ENCODE measurements around the gene OR11A1. TPM values are rescaled to one million over a fixed set of nuclear protein-coding genes. Genes with fewer than 3 reads are reported as not detected.

OR11A1 gene
- total RNA-seq, 1 donor from 2014 or later = not detected

DNA sequence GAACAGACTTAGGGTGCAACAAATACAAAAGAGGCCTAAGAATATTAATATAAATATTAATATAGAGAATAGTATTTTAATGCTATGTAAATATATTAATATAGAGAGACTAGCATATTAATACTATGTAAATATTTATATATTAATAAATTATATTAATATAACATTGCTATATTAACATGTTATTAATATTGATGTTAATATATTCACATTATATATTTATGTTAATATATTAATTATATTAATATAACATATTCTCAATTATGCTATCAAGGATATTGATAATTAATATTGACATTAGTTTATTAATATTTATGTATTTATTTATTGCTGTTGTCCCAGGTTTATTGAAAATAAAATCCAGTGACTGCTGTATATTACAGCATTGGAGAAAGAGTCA is 32.0 kb upstream of the OR11A1 start:
- H3K27me3 ChIP-seq = no peaks in the 10 kb centered on the region
- no peak overlapping the region for H3K27ac ChIP-seq
- H3K36me3 ChIP-seq = no peaks in the 10 kb centered on the region
- H3K9me3 ChIP-seq = no peaks in the 10 kb centered on the region
- intact Hi-C loops (cut with DNase I) = no loop called here
- no peaks in the 10 kb centered on the region for H3K4me1 ChIP-seq
- TF ChIP-seq, protein P1, sequence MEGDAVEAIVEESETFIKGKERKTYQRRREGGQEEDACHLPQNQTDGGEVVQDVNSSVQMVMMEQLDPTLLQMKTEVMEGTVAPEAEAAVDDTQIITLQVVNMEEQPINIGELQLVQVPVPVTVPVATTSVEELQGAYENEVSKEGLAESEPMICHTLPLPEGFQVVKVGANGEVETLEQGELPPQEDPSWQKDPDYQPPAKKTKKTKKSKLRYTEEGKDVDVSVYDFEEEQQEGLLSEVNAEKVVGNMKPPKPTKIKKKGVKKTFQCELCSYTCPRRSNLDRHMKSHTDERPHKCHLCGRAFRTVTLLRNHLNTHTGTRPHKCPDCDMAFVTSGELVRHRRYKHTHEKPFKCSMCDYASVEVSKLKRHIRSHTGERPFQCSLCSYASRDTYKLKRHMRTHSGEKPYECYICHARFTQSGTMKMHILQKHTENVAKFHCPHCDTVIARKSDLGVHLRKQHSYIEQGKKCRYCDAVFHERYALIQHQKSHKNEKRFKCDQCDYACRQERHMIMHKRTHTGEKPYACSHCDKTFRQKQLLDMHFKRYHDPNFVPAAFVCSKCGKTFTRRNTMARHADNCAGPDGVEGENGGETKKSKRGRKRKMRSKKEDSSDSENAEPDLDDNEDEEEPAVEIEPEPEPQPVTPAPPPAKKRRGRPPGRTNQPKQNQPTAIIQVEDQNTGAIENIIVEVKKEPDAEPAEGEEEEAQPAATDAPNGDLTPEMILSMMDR (IDR thresholded peaks at IDR 0.05) = no peak
- ATAC-seq (no peak), DNase-seq (no peak)
- no peak overlapping the region for H3K4me3 ChIP-seq

DNA sequence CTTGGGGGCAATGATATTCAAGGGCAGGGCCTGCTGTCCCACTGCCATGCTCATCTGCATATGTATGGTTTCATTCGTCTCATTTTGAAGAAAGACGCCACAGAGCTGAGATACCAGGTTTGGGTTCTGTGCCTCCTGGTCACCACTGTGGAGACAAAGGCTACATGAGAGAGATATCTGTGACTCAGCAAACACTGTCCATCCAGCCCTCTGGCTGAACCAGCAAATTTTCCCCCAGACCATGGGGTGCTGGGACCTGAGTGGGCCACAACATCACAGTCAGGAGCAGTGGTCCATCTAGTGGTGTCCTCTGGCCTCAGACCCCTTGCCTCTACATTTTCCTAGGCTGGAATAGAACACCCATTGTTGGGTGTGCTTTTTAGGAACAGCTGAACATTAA is 30.8 kb upstream of the OR11A1 start, which contains the start of gene MAS1L:
Gene MAS1L, minus strand, starts transcription at position 297 of the 400 bp plus-strand sequence. Its CDS starts 54 bp downstream, at position 243.
- Histone ChIP-seq H3K36me3 (no peaks in the 10 kb centered on the region), H3K27me3 (no peaks in the 10 kb centered on the region), H3K27ac (no peak within 1 kb of the TSS), H3K4me1 (no peaks in the 10 kb centered on the region), H3K4me3 (no peak within 1 kb of the TSS), H3K9me3 (no peaks in the 10 kb centered on the region)
- intact Hi-C loops (cut with DNase I) = no loop called here
- DNase-seq = no peak
- no peak for ATAC-seq
- TF ChIP-seq, protein P1 (IDR thresholded peaks at IDR 0.05) = no peak

DNA sequence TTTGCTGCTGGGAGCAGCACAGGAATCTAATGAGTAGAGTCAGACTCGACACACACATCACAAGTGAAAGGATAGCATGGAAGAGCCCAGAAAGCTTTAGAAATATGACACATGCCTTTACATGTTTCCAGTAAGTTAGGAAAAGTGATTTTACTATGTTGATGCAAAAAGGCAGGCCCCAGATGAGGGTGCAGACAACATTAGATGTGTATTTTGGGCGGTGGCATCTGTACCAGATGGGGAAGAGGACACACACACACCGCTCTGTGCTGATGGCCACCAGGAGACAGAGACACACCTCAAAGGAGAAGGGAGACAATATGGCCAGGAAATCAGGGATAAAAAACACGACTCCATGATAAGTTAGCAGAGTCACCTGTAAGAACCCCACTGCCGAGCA is 30.3 kb upstream of the OR11A1 start:
- intact Hi-C loops (cut with DNase I) = no loop called here

DNA sequence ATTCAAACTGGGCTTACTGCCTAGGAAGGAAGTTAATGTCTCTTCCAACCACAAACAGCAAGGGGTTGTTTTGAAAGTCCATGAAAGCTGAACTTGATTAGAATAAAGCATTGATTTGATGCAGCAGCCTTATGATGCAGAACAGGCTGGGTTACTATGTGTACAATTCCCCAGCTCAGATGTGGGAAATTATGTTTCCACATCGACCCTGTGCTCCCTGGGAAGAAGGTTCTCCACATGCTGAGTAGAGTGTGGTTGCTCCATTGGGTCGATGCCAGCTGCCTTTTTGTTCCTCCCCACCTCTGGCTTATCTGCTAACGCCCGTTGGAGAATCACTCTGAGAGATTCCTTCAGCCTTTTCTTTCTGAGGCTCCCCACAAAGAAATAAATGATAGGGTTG is 29.7 kb upstream of the OR11A1 start:
- no peaks in the 10 kb centered on the region for H3K36me3 ChIP-seq
- ATAC-seq (no peak), DNase-seq (no peak)
- no peaks in the 10 kb centered on the region for H3K27me3 ChIP-seq
- no peak overlapping the region for H3K27ac ChIP-seq
- H3K4me1 ChIP-seq = no peaks in the 10 kb centered on the region
- intact Hi-C loops (cut with DNase I) = no loop called here
- no peaks in the 10 kb centered on the region for H3K9me3 ChIP-seq
- TF ChIP-seq, protein P1 (IDR thresholded peaks at IDR 0.05) = no peak
- no peak overlapping the region for H3K4me3 ChIP-seq

More for the DNA sequence above, 30.3 kb upstream of the OR11A1 start:
- ATAC-seq (no peak), DNase-seq (no peak)
- H3K4me3 ChIP-seq = no peak overlapping the region
- H3K4me1 ChIP-seq = no peaks in the 10 kb centered on the region
- H3K9me3 ChIP-seq = no peaks in the 10 kb centered on the region
- no peaks in the 10 kb centered on the region for H3K27me3 ChIP-seq
- TF ChIP-seq, protein P1 (IDR thresholded peaks at IDR 0.05) = no peak
- no peaks in the 10 kb centered on the region for H3K36me3 ChIP-seq
- no peak overlapping the region for H3K27ac ChIP-seq

DNA sequence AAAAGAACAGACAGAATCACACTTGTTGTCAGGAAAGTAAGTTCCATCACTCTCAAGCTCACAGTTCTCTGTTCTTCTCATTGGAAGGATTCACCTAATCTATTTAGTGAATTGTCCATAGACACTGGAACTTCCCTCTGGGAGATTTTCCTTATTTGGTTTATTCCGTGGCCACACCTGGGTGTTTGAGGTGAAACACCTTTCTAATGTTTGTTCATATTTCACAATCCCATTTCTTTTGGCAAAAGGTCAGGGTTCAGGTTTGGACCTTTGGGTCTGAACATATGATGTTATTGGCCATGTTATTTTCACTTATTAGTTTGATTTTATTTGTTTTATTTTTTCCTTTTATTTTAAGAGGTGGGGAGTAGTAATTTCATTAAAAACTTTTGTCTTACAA is 26.9 kb upstream of the OR11A1 start:
- intact Hi-C loops (cut with DNase I) = no loop called here

More for the DNA sequence above, 26.9 kb upstream of the OR11A1 start:
- TF ChIP-seq, protein P1 (IDR thresholded peaks at IDR 0.05) = no peak
- ATAC-seq (no peak), DNase-seq (no peak)
- H3K4me1 ChIP-seq = no peaks in the 10 kb centered on the region
- no peaks in the 10 kb centered on the region for H3K27me3 ChIP-seq
- no peaks in the 10 kb centered on the region for H3K36me3 ChIP-seq
- no peak overlapping the region for H3K4me3 ChIP-seq
- H3K9me3 ChIP-seq = no peaks in the 10 kb centered on the region
- no peak overlapping the region for H3K27ac ChIP-seq

All from upper lobe of right lung (tissue), 1 donor.